Measurements from ENCODE around the gene SESN3.

Gene SESN3

GRCh38 chr11:95145430-95146060, 85.5 kb downstream of the SESN3 start:
- TF ChIP-seq CTCF (IDR thresholded peaks at IDR 0.05; ENCODE audit: insufficient read depth, low read length, poor library complexity, severe bottlenecking), result no peak
- peaks cover 5% of the 10 kb centered on the region for H3K27me3 ChIP-seq (replicated peaks; ENCODE audit: control insufficient read depth, insufficient read depth, low read length)
- DNase-seq (ENCODE audit: extremely low read depth, insufficient read length), result no peak

GRCh38 chr11:95144313-95145235, 86.4 kb downstream of the SESN3 start:
- Histone ChIP-seq H3K4me3 (replicated peaks; ENCODE audit: low read depth, low read length) (no peak overlapping the region), H3K27me3 (replicated peaks; ENCODE audit: control insufficient read depth, insufficient read depth, low read length) (peaks cover 5% of the 10 kb centered on the region), H3K36me3 (ENCODE audit: control insufficient read depth, insufficient read depth, low read length) (no peaks in the 10 kb centered on the region)
- no peak for TF ChIP-seq CTCF (IDR thresholded peaks at IDR 0.05; ENCODE audit: insufficient read depth, low read length, poor library complexity, severe bottlenecking)
- DNase-seq (ENCODE audit: extremely low read depth, insufficient read length), result no peak

More at GRCh38 chr11:95145430-95146060, 85.5 kb downstream of the SESN3 start:
- Histone ChIP-seq H3K36me3 (ENCODE audit: control insufficient read depth, insufficient read depth, low read length) (no peaks in the 10 kb centered on the region), H3K4me3 (replicated peaks; ENCODE audit: low read depth, low read length) (no peak overlapping the region)

- no peaks in the 10 kb centered on the region for H3K36me3 ChIP-seq (ENCODE audit: control insufficient read depth, insufficient read depth, low read length)
- TF ChIP-seq CTCF (IDR thresholded peaks at IDR 0.05; ENCODE audit: insufficient read depth, low read length, poor library complexity, severe bottlenecking), result no peak
- peaks cover 5% of the 10 kb centered on the region for H3K27me3 ChIP-seq (replicated peaks; ENCODE audit: control insufficient read depth, insufficient read depth, low read length)
- H3K4me3 ChIP-seq (replicated peaks; ENCODE audit: low read depth, low read length), result no peak overlapping the region
- DNase-seq (ENCODE audit: extremely low read depth, insufficient read length), result no peak
These were observed 87.8 kb downstream of the SESN3 start for GRCh38 chr11:95143106-95143681.

GRCh38 chr11:95142431-95142830, 88.6 kb downstream of the SESN3 start:
- no peaks in the 10 kb centered on the region for H3K36me3 ChIP-seq (ENCODE audit: control insufficient read depth, insufficient read depth, low read length)
- H3K27me3 ChIP-seq (replicated peaks; ENCODE audit: control insufficient read depth, insufficient read depth, low read length), result peaks cover 5% of the 10 kb centered on the region
- TF ChIP-seq CTCF (IDR thresholded peaks at IDR 0.05; ENCODE audit: insufficient read depth, low read length, poor library complexity, severe bottlenecking), result no peak
- no peak for DNase-seq (ENCODE audit: extremely low read depth, insufficient read length)
- no peak overlapping the region for H3K4me3 ChIP-seq (replicated peaks; ENCODE audit: low read depth, low read length)

- peaks cover 5% of the 10 kb centered on the region for H3K27me3 ChIP-seq (replicated peaks; ENCODE audit: control insufficient read depth, insufficient read depth, low read length)
- H3K36me3 ChIP-seq (ENCODE audit: control insufficient read depth, insufficient read depth, low read length), result no peaks in the 10 kb centered on the region
- DNase-seq (ENCODE audit: extremely low read depth, insufficient read length), result no peak
- H3K4me3 ChIP-seq (replicated peaks; ENCODE audit: low read depth, low read length), result no peak overlapping the region
- no peak for TF ChIP-seq CTCF (IDR thresholded peaks at IDR 0.05; ENCODE audit: insufficient read depth, low read length, poor library complexity, severe bottlenecking)
These were observed 90.5 kb downstream of the SESN3 start for GRCh38 chr11:95140397-95141033.
